ENCODE data around the gene SSTR5. TPM values are rescaled to one million over a fixed set of nuclear protein-coding genes. Genes with fewer than 3 reads are reported as not detected.

Gene SSTR5
- total RNA-seq, 5 donors from 2014 or later (not counting 1 experiment from before 2014, with no cell fraction given), result not detected

GRCh38 chr16:1112506-1113184, 40.1 kb downstream of the SSTR5 start:
- H3K36me3 ChIP-seq (ENCODE audit: control insufficient read depth in 2 of 2, extremely low read depth in 1 of 2, insufficient read depth in 1 of 2, low read length in 1 of 2), result no peaks in the 10 kb centered on the region
- ATAC-seq (replicated peaks in 1 of 4) (no peak), DNase-seq (no peak)
- no peak overlapping the region for H3K27ac ChIP-seq (ENCODE audit: low read length)
- 76% methylated on average over 26 of the region's 26 CpGs for WGBS (ENCODE audit: insufficient coverage)
- H3K9me3 ChIP-seq, result no peaks in the 10 kb centered on the region
- ChIA-PET CTCF (no interaction called here), POLR2A (no interaction called here)
- H3K9me3 Mint-ChIP-seq, result no peaks in the 10 kb centered on the region
- H3K36me3 Mint-ChIP-seq, result no peaks in the 10 kb centered on the region
- H3K27me3 Mint-ChIP-seq, result peaks cover 0 to 6% of the 10 kb centered on the region in 2 donors
- H3K27me3 ChIP-seq (replicated peaks in 1 of 2; ENCODE audit: control insufficient read depth in 2 of 2, extremely low read depth in 1 of 2, insufficient read depth in 2 of 2, low read length in 1 of 2), result peaks cover 0 to 54% of the 10 kb centered on the region in 2 experiments
- no peak overlapping the region for H3K4me3 ChIP-seq (ENCODE audit: control insufficient read depth in 1 of 2, extremely low read depth in 1 of 2, low read length in 1 of 2)
- H3K4me3 Mint-ChIP-seq, result no peak overlapping the region
- H3K27ac Mint-ChIP-seq, result no peak overlapping the region
- no peaks in the 10 kb centered on the region for H3K4me1 Mint-ChIP-seq
- no peaks in the 10 kb centered on the region for H3K4me1 ChIP-seq (ENCODE audit: control insufficient read depth in 1 of 2, extremely low read depth in 1 of 2, insufficient read depth in 2 of 2, low read length in 2 of 2)

- ATAC-seq (replicated peaks in 1 of 4) (no peak), DNase-seq (no peak)
- Histone ChIP-seq H3K27me3 (replicated peaks in 1 of 2; ENCODE audit: control insufficient read depth in 2 of 2, extremely low read depth in 1 of 2, insufficient read depth in 2 of 2, low read length in 1 of 2) (peaks cover 0 to 52% of the 10 kb centered on the region in 2 experiments), H3K9me3 (no peaks in the 10 kb centered on the region), H3K27ac (ENCODE audit: low read length) (no peak overlapping the region), H3K4me3 (ENCODE audit: control insufficient read depth in 1 of 2, extremely low read depth in 1 of 2, low read length in 1 of 2) (no peak overlapping the region), H3K36me3 (ENCODE audit: control insufficient read depth in 2 of 2, extremely low read depth in 1 of 2, insufficient read depth in 1 of 2, low read length in 1 of 2) (no peaks in the 10 kb centered on the region), H3K4me1 (ENCODE audit: control insufficient read depth in 1 of 2, extremely low read depth in 1 of 2, insufficient read depth in 2 of 2, low read length in 2 of 2) (no peaks in the 10 kb centered on the region)
- no peaks in the 10 kb centered on the region for H3K4me1 Mint-ChIP-seq
- ChIA-PET POLR2A (no interaction called here), CTCF (no interaction called here)
- H3K27me3 Mint-ChIP-seq, result peaks cover 0 to 6% of the 10 kb centered on the region in 2 donors
- no peaks in the 10 kb centered on the region for H3K9me3 Mint-ChIP-seq
- H3K27ac Mint-ChIP-seq, result no peak overlapping the region
- no peak overlapping the region for H3K4me3 Mint-ChIP-seq
- 60% methylated on average over 9 of the region's 16 CpGs for WGBS (ENCODE audit: insufficient coverage)
- no peaks in the 10 kb centered on the region for H3K36me3 Mint-ChIP-seq
Observed at GRCh38 chr16:1113489-1113888, 40.9 kb downstream of the SSTR5 start.

- no peak for DNase-seq
- ChIA-PET POLR2A (no interaction called here), CTCF (no interaction called here)
- Mint-ChIP-seq H3K27ac (no peak overlapping the region), H3K9me3 (no peaks in the 10 kb centered on the region), H3K36me3 (no peaks in the 10 kb centered on the region), H3K4me1 (no peaks in the 10 kb centered on the region), H3K4me3 (no peak overlapping the region), H3K27me3 (peaks cover 0 to 6% of the 10 kb centered on the region in 2 donors)
- H3K27ac ChIP-seq (ENCODE audit: low read length), result no peak overlapping the region
- no peaks in the 10 kb centered on the region for H3K9me3 ChIP-seq
- ATAC-seq (replicated peaks in 1 of 4), result no peak
- H3K4me3 ChIP-seq (ENCODE audit: control insufficient read depth in 1 of 2, extremely low read depth in 1 of 2, low read length in 1 of 2), result no peak overlapping the region
- no peaks in the 10 kb centered on the region for H3K4me1 ChIP-seq (ENCODE audit: control insufficient read depth in 1 of 2, extremely low read depth in 1 of 2, insufficient read depth in 2 of 2, low read length in 2 of 2)
- WGBS (ENCODE audit: insufficient coverage), result 88% methylated on average over 13 of the region's 15 CpGs
- no peaks in the 10 kb centered on the region for H3K36me3 ChIP-seq (ENCODE audit: control insufficient read depth in 2 of 2, extremely low read depth in 1 of 2, insufficient read depth in 1 of 2, low read length in 1 of 2)
- peaks cover 0 to 47% of the 10 kb centered on the region in 2 experiments for H3K27me3 ChIP-seq (replicated peaks in 1 of 2; ENCODE audit: control insufficient read depth in 2 of 2, extremely low read depth in 1 of 2, insufficient read depth in 2 of 2, low read length in 1 of 2)
Observed at GRCh38 chr16:1113889-1114526, 41.5 kb downstream of the SSTR5 start.

- Histone ChIP-seq H3K4me3 (ENCODE audit: control insufficient read depth in 1 of 2, extremely low read depth in 1 of 2, low read length in 1 of 2) (no peak overlapping the region), H3K27me3 (replicated peaks in 1 of 2; ENCODE audit: control insufficient read depth in 2 of 2, extremely low read depth in 1 of 2, insufficient read depth in 2 of 2, low read length in 1 of 2) (peaks cover 0 to 49% of the 10 kb centered on the region in 2 experiments), H3K36me3 (ENCODE audit: control insufficient read depth in 2 of 2, extremely low read depth in 1 of 2, insufficient read depth in 1 of 2, low read length in 1 of 2) (no peaks in the 10 kb centered on the region), H3K4me1 (ENCODE audit: control insufficient read depth in 1 of 2, extremely low read depth in 1 of 2, insufficient read depth in 2 of 2, low read length in 2 of 2) (no peaks in the 10 kb centered on the region), H3K9me3 (no peaks in the 10 kb centered on the region), H3K27ac (ENCODE audit: low read length) (no peak overlapping the region)
- no peak overlapping the region for H3K27ac Mint-ChIP-seq
- H3K9me3 Mint-ChIP-seq, result no peaks in the 10 kb centered on the region
- no peaks in the 10 kb centered on the region for H3K36me3 Mint-ChIP-seq
- WGBS (ENCODE audit: insufficient coverage), result 38% methylated on average over 7 of the region's 16 CpGs
- H3K4me1 Mint-ChIP-seq, result no peaks in the 10 kb centered on the region
- POLR2A ChIA-PET, result no interaction called here
- peaks cover 0 to 4% of the 10 kb centered on the region in 2 donors for H3K27me3 Mint-ChIP-seq
- CTCF ChIA-PET, result no interaction called here
- DNase-seq (no peak), ATAC-seq (replicated peaks in 1 of 4) (no peak)
- H3K4me3 Mint-ChIP-seq, result no peak overlapping the region
Observed at GRCh38 chr16:1116693-1117077, 44.1 kb downstream of the SSTR5 start.

GRCh38 chr16:1117176-1117900, 44.8 kb downstream of the SSTR5 start:
- Mint-ChIP-seq H3K4me1 (no peaks in the 10 kb centered on the region), H3K4me3 (no peak overlapping the region), H3K27ac (no peak overlapping the region), H3K9me3 (no peaks in the 10 kb centered on the region), H3K27me3 (peaks cover 0 to 4% of the 10 kb centered on the region in 2 donors), H3K36me3 (no peaks in the 10 kb centered on the region)
- Histone ChIP-seq H3K36me3 (ENCODE audit: control insufficient read depth in 2 of 2, extremely low read depth in 1 of 2, insufficient read depth in 1 of 2, low read length in 1 of 2) (no peaks in the 10 kb centered on the region), H3K27ac (ENCODE audit: low read length) (no peak overlapping the region), H3K4me1 (ENCODE audit: control insufficient read depth in 1 of 2, extremely low read depth in 1 of 2, insufficient read depth in 2 of 2, low read length in 2 of 2) (no peaks in the 10 kb centered on the region), H3K9me3 (no peaks in the 10 kb centered on the region), H3K4me3 (ENCODE audit: control insufficient read depth in 1 of 2, extremely low read depth in 1 of 2, low read length in 1 of 2) (no peak overlapping the region), H3K27me3 (replicated peaks in 1 of 2; ENCODE audit: control insufficient read depth in 2 of 2, extremely low read depth in 1 of 2, insufficient read depth in 2 of 2, low read length in 1 of 2) (peaks cover 0 to 54% of the 10 kb centered on the region in 2 experiments)
- DNase-seq, result no peak
- 63% methylated on average over 33 of the region's 34 CpGs for WGBS (ENCODE audit: insufficient coverage)
- ChIA-PET POLR2A (no interaction called here), CTCF (no interaction called here)
- ATAC-seq (replicated peaks in 1 of 4), result no peak

GRCh38 chr16:1117926-1118325, 45.4 kb downstream of the SSTR5 start:
- WGBS (ENCODE audit: insufficient coverage), result 89% methylated on average over 13 of the region's 19 CpGs
- Mint-ChIP-seq H3K4me1 (no peaks in the 10 kb centered on the region), H3K4me3 (no peak overlapping the region), H3K36me3 (no peaks in the 10 kb centered on the region), H3K27ac (no peak overlapping the region), H3K27me3 (peaks cover 0 to 4% of the 10 kb centered on the region in 2 donors), H3K9me3 (no peaks in the 10 kb centered on the region)
- Histone ChIP-seq H3K9me3 (no peaks in the 10 kb centered on the region), H3K27ac (ENCODE audit: low read length) (no peak overlapping the region), H3K4me1 (ENCODE audit: control insufficient read depth in 1 of 2, extremely low read depth in 1 of 2, insufficient read depth in 2 of 2, low read length in 2 of 2) (no peaks in the 10 kb centered on the region), H3K36me3 (ENCODE audit: control insufficient read depth in 2 of 2, extremely low read depth in 1 of 2, insufficient read depth in 1 of 2, low read length in 1 of 2) (no peaks in the 10 kb centered on the region), H3K4me3 (ENCODE audit: control insufficient read depth in 1 of 2, extremely low read depth in 1 of 2, low read length in 1 of 2) (no peak overlapping the region), H3K27me3 (replicated peaks in 1 of 2; ENCODE audit: control insufficient read depth in 2 of 2, extremely low read depth in 1 of 2, insufficient read depth in 2 of 2, low read length in 1 of 2) (peaks cover 0 to 56% of the 10 kb centered on the region in 2 experiments)
- ChIA-PET POLR2A (no interaction called here), CTCF (no interaction called here)
- DNase-seq (no peak), ATAC-seq (replicated peaks in 1 of 4) (no peak)
